A204.1 (cell line): ENCODE data around the gene SDC3.
"Not testable (repeated sequence)": the region's sequence is repeated elsewhere in the genome, so short reads cannot be mapped to it uniquely, and the experiment has no call there.

Experiments used
- FAIRE-seq: peaks from 2 replicates; lab custom pipeline; 2012; peaks lifted over from hg19 to GRCh38; lab: Jason Lieb, UNC

The SDC3 gene

GRCh38 chr1:30874176-30874575 lies 34.4 kb downstream of the SDC3 start:
- FAIRE-seq = no peak

- FAIRE-seq = no peak
Observed at GRCh38 chr1:30872948-30873263, 35.7 kb downstream of the SDC3 start.

- no peak for FAIRE-seq
Observed at GRCh38 chr1:30872033-30872947, 36.3 kb downstream of the SDC3 start.

DNA sequence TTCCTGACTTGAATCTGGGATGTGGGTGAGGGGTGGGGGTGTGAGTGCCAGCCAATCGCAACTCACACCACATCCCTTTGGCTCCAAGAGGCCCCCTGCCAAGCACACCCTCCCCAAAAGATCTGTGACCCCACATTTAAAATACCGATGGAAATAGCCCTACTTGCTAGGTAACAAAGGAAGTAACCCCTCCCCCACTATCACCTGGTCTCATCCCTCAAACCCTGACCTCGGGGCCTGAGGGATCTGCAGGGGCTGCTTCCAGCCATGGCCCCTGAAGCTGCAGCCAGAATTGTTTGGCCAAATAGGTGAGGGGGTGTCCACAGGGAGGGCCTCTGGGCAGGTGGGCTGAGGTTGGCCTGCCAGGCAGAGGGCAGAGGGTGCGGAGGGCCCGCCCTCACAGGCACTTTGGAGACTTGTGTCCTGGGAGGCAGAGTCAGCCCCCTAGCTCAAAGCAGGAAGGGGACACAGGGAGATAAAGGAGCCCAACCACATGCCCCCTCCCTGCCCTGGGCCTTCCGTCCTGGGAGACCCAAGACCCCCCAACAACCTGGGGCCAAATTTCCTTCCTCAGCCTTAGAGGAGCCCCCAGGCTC lies 37.2 kb downstream of the SDC3 start:
- no peak for FAIRE-seq

DNA sequence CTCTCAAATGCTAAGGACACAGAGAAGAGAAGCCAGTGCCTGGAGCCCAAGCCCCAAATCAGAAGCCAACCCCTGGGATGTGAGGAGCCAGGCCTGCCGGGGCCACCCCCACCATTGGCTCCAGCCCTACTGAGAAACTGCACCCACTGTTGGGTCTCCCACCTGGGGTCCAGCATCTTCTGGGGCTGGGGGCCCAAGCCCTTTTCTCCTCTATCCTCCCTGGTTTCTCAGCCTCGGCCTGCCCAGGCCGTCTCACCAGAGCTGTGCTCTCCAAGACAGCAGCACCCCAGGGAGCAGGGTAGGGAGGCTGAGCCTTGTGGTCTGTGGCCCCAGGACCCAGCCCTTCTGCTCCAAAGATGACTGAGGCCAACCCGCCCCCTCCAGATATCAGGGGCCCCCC lies 37.9 kb downstream of the SDC3 start:
- FAIRE-seq = no peak

DNA sequence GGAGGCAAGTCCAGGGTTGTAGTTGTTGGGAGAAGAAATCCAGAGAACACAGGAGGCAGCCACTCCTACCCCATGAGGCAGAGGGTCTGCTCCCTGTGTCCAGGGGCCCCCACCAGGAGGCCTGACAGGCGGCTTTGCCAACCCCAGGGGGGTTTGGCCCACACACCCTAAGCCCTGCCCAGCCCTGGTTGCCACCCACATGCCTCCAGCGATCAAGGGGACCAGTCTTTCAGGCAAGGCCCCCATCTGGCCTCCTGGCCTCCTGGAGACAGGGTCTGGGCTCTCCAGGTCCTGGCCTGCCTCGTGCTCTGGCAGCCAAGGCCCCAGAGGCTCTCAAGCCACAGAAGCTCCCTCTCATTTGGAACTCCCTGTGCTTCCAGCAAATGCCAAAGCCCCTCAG lies 38.5 kb downstream of the SDC3 start:
- no peak for FAIRE-seq

DNA sequence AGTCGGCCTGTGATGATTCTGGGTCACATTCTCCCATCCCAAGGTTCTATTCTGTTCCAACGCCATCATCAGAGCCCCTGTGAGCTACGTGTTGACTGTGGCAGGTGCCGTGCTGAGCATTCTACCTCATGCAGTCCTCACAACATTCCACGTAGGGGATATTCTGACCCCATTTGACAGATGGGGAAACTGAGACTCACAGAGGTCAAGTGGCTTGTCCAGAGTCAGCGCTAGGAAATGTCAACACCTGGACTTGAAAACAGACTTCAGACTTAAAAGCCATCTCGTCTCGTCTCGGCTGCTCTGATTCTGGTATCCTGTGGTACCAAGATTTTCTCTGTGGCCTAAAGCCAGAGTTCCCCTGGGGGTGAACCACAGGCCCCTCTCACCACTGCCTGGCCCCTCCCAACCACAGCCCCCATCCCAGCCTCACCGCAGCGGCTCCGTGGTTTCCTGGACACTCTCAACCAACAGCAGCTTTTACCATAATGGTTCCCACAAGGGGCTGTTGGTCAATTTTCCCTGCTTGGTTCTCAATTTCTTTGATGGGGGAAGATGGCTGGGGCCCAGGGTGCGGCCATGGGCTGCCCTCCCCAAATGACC lies 39.6 kb downstream of the SDC3 start:
- FAIRE-seq = no peak

GRCh38 chr1:30868057-30868456 lies 40.5 kb downstream of the SDC3 start:
- FAIRE-seq = not testable (repeated sequence)

GRCh38 chr1:30867537-30867936 lies 41.0 kb downstream of the SDC3 start:
- no peak for FAIRE-seq

- no peak for FAIRE-seq
Observed at GRCh38 chr1:30866594-30866993, 42.0 kb downstream of the SDC3 start.

GRCh38 chr1:30864681-30865080 lies 43.9 kb downstream of the SDC3 start:
- FAIRE-seq = no peak

- FAIRE-seq = no peak
Observed at GRCh38 chr1:30863858-30864604, 44.5 kb downstream of the SDC3 start.

DNA sequence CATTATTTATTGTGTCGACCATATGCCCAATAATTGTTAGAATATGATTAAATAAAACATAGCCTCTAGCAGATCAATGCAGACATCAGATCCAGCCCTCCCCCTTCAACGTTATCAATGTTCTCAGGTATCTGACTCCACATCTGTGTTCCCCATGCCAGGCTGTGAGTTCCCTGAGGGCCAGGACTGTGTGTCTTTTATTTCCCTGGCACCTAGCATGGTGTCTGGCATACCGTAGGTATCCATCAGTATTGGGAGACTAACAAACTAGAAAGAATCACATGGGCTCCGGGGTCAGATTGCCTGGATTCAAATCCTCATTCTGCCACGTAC lies 48.3 kb downstream of the SDC3 start:
- no peak for FAIRE-seq

DNA sequence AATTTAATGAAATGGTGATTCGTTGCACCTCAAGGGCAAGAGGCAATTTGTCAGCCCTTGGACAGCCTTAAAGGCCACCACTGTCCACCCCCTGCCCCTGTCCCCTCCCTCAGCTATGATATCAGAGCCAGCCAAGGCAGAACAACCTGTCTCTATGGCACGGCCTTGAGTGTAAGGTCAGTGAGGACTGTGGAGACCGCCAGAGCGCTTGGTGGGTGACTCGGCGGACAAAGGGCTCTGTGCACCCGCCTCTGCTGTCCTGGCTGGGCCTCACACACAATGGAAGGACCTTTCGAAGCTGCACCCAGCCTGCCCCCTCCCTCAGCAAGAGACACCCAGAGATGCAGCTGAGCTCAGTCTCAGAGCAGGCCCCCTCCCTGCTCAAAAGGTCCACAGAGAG lies 50.6 kb downstream of the SDC3 start:
- no peak for FAIRE-seq

DNA sequence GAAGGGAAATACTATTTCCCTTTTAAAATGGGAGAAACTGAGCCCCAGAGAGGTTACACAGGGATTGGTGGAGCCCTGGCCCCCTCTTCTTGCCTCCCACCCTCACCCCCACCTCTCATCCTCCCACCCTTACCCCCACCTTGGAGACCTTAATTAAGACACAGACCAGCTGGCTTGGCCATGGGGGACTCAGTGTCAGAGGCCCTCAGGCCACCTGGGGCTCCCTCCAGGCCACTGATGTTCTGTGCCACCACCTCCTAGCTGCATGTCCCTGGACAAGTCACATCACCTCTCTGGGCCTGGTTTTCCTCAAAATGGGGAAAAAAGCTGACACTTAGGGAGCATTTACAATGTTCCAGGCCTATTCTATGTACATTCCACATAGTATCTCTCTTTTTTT lies 51.5 kb downstream of the SDC3 start:
- FAIRE-seq = no peak

- FAIRE-seq = no peak
Observed at GRCh38 chr1:30856260-30856790, 52.2 kb downstream of the SDC3 start.

GRCh38 chr1:30855686-30856259 lies 52.8 kb downstream of the SDC3 start:
- no peak for FAIRE-seq

- no peak for FAIRE-seq
Observed at GRCh38 chr1:30853350-30853749, 55.2 kb downstream of the SDC3 start.

DNA sequence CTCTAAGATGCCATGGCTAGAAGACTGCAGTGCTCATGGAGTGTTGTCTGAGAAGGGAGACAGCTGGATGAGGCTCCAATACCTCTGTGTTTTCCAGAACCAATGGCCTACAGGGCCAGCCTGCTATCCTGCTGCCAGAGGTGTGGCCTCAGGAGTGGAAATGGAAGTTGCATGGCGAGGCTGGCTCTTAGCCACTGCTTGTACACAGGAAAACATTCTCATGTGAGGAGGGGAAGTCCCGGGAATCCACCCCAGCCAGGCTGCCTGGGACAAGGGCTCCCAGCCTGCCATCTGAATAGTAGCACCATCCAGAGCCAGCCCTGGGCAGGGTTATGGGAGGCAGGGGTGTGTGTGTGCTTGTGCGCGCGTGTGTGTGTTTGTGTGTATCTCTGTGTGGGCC lies 56.5 kb downstream of the SDC3 start:
- FAIRE-seq = no peak

DNA sequence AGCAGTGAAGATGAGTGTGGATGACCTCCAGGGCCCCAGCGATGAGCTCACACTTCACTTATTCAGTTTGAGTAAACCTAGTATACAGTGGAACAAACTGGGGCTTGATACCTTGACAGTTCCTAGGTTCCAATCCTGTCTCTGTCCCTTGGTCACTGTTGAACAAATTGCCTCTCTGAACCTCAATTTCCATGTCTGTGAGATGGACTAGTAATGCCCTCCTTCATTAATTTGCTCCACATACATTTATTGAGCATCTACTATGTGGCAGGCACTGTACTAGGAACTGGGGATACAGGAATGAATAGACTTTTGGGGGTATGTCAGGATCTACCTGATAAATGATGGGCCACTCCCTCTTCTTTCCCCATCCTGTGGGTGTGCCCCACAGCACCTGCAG lies 57.3 kb downstream of the SDC3 start:
- no peak for FAIRE-seq

GRCh38 chr1:30850607-30851006 lies 58.0 kb downstream of the SDC3 start:
- no peak for FAIRE-seq

GRCh38 chr1:30848130-30848529 lies 60.4 kb downstream of the SDC3 start:
- no peak for FAIRE-seq
